Measurements from ENCODE around the gene TLE4. TPM values are rescaled to one million over a fixed set of nuclear protein-coding genes. Genes with fewer than 3 reads are reported as not detected.

Gene TLE4
- total RNA-seq, 3 donors from 2014 or later, result 13.4 to 18.9 (median 14.1) TPM

DNA sequence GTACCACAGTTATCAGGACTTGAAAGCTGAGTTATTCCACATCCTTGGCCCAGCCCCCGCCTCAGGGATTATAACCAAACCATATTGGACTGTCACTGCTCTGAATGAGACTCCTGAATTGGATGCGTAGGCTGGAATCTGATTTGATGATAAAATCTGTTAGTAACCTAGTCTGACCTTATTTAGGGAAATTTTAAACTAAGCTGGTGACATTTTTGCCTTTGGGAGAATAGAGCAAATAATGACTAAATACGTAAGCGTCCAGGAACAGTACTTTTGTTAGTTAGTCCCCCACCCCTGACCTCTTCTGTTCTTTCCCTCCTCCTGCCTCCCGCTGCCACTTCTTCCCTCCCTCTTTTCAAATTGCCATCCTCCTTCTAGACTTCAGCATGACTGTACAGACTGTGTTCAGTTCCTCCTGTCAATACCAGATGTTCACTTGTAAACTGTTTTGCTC, 92.6 kb downstream of the TLE4 start:
- Mint-ChIP-seq H3K4me1 (ENCODE audit: low read depth) (peaks cover 37% of the 10 kb centered on the region), H3K27me3 (ENCODE audit: low read depth) (no peaks in the 10 kb centered on the region)

DNA sequence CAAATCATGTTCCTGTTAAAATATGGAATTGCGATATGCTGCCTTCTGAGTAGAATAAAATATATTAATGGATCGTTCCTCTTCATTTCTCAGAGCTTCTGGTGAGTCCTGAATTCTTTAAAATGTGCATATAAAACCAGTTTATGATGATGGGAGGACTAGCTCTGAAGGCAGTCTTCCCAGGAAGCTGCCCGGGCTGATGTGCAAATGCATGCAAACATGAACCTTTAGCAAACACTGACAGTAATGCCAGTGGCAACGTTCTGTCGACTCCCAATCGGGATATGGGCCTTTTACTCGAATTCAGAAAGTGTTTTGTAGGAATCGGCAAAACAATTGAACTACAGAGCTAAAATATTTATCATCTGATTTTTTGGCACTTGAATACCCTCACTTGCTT, 93.6 kb downstream of the TLE4 start:
- no peak for DNase-seq
- no peak for ATAC-seq
- Mint-ChIP-seq H3K36me3 (ENCODE audit: insufficient read depth) (peaks cover 17% of the 10 kb centered on the region), H3K4me1 (ENCODE audit: low read depth) (peaks cover 40% of the 10 kb centered on the region), H3K9me3 (no peaks in the 10 kb centered on the region), H3K4me3 (no peak overlapping the region), H3K27me3 (ENCODE audit: low read depth) (no peaks in the 10 kb centered on the region)

More for the DNA sequence above, 92.6 kb downstream of the TLE4 start:
- Mint-ChIP-seq H3K36me3 (ENCODE audit: insufficient read depth) (peaks cover 14% of the 10 kb centered on the region), H3K9me3 (no peaks in the 10 kb centered on the region), H3K4me3 (no peak overlapping the region)
- no peak for ATAC-seq
- no peak for DNase-seq

DNA sequence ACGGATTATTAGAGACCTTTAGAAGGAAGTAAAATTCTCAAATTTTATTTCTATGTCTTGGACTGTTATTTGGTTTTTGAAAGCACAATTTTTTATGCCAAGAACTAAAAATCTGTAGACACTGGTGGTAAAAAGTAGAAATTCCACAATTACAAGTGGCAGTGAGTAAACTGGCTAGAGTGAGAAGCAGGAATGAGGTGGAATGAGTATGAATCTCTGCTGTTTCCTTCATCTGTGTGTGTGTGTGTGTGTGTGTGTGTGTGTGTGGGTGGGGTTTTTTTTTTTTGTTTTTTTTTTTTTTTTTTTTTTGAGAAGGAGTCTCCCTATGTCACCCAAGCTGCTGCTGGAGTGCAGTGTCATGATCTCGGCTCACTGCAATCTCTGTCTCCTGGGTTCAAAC, 94.2 kb downstream of the TLE4 start:
- no peak for ATAC-seq
- H3K4me1 Mint-ChIP-seq (ENCODE audit: low read depth), result peaks cover 40% of the 10 kb centered on the region
- DNase-seq, result no peak
- no peaks in the 10 kb centered on the region for H3K9me3 Mint-ChIP-seq
- no peaks in the 10 kb centered on the region for H3K27me3 Mint-ChIP-seq (ENCODE audit: low read depth)
- H3K4me3 Mint-ChIP-seq, result no peak overlapping the region
- peaks cover 23% of the 10 kb centered on the region for H3K36me3 Mint-ChIP-seq (ENCODE audit: insufficient read depth)

DNA sequence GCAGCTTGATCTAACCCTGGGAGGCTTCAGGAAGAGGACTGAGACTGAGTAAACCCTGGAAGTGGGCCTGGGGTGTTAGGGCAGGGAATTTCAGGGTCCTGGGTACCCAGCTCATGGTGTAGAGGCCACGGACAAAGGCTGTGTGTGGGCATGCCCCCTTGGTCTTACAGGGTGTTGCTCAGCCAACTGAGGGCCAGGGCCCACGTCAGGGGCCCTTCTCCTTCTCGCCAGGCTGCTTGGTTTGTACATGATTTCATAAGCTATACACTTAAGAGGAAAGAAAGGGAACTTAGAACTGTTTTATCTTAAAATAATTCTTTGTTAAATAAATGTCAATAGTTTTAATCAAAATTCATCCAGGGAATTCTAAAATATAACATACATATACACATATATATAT, 95.4 kb downstream of the TLE4 start:
- no peak for ATAC-seq
- H3K4me1 Mint-ChIP-seq (ENCODE audit: low read depth), result peaks cover 39% of the 10 kb centered on the region

DNA sequence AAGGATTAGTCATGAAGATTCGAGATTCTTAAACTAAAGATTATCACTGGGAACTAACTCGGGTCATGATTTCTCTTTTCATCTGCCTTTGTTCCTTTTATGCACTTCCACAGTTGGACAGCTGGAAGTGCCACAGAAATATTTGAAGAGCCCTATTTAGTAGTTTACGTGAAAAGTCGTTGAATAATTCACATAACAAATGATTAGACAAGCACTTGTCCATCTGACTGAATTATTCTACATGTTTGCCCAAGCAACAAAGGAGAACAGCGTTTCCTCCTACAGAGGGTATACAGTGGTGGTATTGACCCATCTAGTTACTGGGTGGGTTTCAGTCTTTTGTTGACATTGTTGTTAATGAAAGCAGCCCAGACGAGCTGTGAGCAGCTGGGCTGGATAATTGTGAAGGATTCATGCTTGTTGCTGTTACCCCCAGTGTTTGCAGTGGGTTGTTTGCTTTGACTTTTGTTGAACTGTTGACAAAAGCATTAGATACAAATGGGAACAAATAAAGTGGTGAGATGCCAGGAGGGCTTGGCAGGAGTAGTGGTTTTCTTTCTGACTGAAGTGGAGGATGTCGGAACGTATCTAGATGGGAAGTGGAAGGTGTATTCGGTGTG, 96.2 kb downstream of the TLE4 start:
- DNase-seq, result no peak
- ATAC-seq, result no peak
- H3K9me3 Mint-ChIP-seq, result no peaks in the 10 kb centered on the region
- H3K27me3 Mint-ChIP-seq (ENCODE audit: low read depth), result no peaks in the 10 kb centered on the region
- peaks cover 37% of the 10 kb centered on the region for H3K4me1 Mint-ChIP-seq (ENCODE audit: low read depth)
- peaks cover 29% of the 10 kb centered on the region for H3K36me3 Mint-ChIP-seq (ENCODE audit: insufficient read depth)
- no peak overlapping the region for H3K4me3 Mint-ChIP-seq

More for the DNA sequence above, 95.4 kb downstream of the TLE4 start:
- peaks cover 25% of the 10 kb centered on the region for H3K36me3 Mint-ChIP-seq (ENCODE audit: insufficient read depth)
- H3K27me3 Mint-ChIP-seq (ENCODE audit: low read depth), result no peaks in the 10 kb centered on the region
- no peak overlapping the region for H3K4me3 Mint-ChIP-seq
- no peaks in the 10 kb centered on the region for H3K9me3 Mint-ChIP-seq
- DNase-seq, result no peak

DNA sequence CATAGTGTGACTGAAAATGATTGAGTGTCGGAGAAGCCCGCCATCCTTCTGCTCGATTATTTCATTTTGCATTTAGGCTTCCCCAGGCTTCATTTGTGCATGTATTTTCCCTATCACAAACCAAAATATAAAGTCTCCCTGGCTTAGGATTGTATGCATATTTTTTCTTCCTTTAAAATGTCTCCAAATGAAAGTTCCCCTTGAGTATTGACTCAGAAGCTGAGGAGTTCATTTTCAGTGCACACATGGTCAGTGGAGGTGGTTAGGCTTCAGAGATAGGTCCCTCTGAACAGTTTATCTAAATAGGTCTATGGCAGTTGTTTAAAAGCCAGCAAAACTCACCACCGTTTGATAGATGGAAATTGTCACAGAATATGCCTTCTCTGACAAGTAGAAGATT, 97.2 kb downstream of the TLE4 start:
- no peak overlapping the region for H3K4me3 Mint-ChIP-seq
- no peak for ATAC-seq

DNA sequence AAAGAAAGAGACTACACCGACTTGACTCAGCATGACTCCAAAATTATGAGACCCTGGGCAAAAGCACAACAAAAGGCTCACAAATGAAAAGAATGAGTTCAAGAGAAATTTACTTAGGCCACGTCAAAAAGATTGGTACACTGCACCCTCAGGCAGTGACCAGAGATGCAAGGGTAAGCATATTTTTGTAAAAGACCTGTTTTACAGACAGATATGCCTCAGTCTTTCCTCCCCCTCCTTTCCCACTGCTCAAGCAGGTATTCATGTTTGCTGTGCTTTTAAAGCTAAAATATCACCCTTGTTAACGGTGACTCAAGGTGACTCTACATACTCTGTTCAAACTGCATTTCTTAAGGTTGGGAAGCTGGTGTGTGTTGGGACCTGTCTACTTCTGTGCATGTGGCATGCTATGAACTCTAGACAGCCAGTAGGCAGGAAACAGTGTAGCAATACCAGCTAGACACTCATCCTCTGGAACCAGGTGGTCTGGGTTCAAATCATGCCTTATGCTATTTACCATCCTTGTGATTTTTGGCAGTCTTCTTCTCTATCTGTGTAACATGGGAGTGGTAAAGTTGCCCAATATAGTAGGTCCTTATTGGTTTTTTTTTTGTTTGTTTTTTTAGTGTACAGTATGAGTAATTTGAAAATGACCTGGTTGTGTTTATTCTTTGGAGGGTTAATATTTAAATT, 98.7 kb downstream of the TLE4 start:
- DNase-seq (no peak), ATAC-seq (no peak)
- Mint-ChIP-seq H3K27me3 (ENCODE audit: low read depth) (no peaks in the 10 kb centered on the region), H3K4me3 (no peak overlapping the region), H3K4me1 (ENCODE audit: low read depth) (peaks cover 37% of the 10 kb centered on the region), H3K9me3 (no peaks in the 10 kb centered on the region), H3K36me3 (ENCODE audit: insufficient read depth) (peaks cover 28% of the 10 kb centered on the region)

More for the DNA sequence above, 97.2 kb downstream of the TLE4 start:
- no peaks in the 10 kb centered on the region for H3K9me3 Mint-ChIP-seq
- H3K4me1 Mint-ChIP-seq (ENCODE audit: low read depth), result peaks cover 37% of the 10 kb centered on the region
- H3K27me3 Mint-ChIP-seq (ENCODE audit: low read depth), result no peaks in the 10 kb centered on the region
- peaks cover 30% of the 10 kb centered on the region for H3K36me3 Mint-ChIP-seq (ENCODE audit: insufficient read depth)
- DNase-seq, result no peak

DNA sequence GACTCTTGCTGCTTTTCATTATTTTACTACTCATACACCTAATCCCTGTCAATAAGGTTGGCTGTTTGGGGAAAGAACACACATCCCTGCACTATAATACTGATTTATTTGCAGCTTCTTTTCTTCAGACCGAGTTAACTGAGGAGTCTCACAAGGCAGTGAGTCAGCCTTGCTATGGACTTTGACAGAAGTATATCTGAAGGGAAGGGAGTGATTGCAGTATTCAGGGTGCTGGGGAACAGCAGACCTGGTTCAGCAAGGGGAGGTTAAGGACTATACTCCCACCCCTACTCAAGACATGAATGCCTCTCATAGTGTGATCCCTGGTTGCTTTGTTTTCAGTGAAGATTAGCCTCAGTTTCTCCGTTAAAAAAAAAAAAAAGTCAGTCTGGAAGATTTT, 99.8 kb downstream of the TLE4 start:
- Mint-ChIP-seq H3K36me3 (ENCODE audit: insufficient read depth) (peaks cover 27% of the 10 kb centered on the region), H3K27me3 (ENCODE audit: low read depth) (no peaks in the 10 kb centered on the region), H3K4me1 (ENCODE audit: low read depth) (peaks cover 35% of the 10 kb centered on the region), H3K9me3 (no peaks in the 10 kb centered on the region), H3K4me3 (no peak overlapping the region)
- DNase-seq (no peak), ATAC-seq (no peak)

DNA sequence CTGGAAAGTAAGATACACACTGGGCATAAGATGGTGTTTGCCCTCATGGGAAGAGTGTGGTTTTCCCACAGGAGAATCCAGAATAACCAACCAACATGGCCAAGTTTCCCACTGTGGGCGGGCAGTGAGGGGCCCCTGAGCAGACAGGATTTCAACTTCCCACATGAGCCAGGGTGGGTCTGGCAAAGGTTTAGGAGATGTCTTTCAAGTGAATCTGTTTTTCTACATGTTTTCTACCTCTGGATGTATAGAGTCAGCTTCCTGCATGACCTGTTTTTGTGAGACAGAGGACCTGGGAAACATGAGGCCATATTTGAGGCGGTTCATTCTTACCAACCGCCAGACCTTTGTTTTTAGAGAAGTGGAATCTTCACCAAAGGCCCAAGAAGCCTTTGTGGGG, 100.5 kb downstream of the TLE4 start:
- Mint-ChIP-seq H3K4me3 (no peak overlapping the region), H3K27me3 (ENCODE audit: low read depth) (no peaks in the 10 kb centered on the region), H3K4me1 (ENCODE audit: low read depth) (peaks cover 35% of the 10 kb centered on the region), H3K36me3 (ENCODE audit: insufficient read depth) (peaks cover 30% of the 10 kb centered on the region), H3K9me3 (no peaks in the 10 kb centered on the region)
- DNase-seq (no peak), ATAC-seq (no peak)

DNA sequence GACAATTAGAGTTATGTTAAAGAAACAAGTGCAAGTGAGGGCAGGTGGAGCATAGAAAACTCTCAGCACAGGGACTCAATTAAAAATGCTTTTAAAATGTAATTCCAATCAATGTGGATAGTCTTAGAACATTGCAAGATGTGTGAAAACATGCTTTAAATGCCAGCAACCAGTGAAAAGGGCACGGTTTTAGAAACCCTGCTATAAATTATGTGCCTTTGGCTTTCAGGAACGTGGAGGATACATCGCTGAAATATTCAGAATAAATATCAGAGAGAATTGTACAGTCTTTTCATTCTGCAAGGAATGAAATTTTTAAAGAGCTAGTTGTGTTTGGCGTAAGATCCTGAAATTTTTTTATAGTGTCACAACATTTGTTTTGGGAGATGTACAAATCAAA, 101.1 kb downstream of the TLE4 start:
- peaks cover 35% of the 10 kb centered on the region for H3K4me1 Mint-ChIP-seq (ENCODE audit: low read depth)
- H3K9me3 Mint-ChIP-seq, result no peaks in the 10 kb centered on the region
- no peak for ATAC-seq
- no peak overlapping the region for H3K4me3 Mint-ChIP-seq
- no peaks in the 10 kb centered on the region for H3K27me3 Mint-ChIP-seq (ENCODE audit: low read depth)
- H3K36me3 Mint-ChIP-seq (ENCODE audit: insufficient read depth), result peaks cover 31% of the 10 kb centered on the region
- no peak for DNase-seq

DNA sequence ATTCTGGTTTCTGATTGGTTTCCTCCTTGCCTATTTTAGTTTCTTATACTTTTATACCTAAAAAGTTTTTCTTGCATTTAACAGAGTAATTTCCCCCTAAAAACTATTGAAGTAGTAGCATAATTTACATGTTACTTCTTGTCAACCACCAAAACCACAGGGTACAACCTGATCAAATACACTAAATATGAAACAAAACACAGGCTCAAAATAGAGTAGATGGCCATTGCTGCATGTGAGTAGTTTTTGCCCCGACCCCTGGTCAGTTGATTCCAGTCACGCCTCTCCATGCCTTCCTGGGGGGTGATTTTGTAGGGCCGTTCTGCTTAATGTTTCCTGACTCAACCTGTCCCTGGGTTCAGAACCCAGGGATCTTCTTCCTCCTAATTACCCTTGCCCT, 101.8 kb downstream of the TLE4 start:
- peaks cover 31% of the 10 kb centered on the region for H3K36me3 Mint-ChIP-seq (ENCODE audit: insufficient read depth)
- no peaks in the 10 kb centered on the region for H3K27me3 Mint-ChIP-seq (ENCODE audit: low read depth)
- peaks cover 35% of the 10 kb centered on the region for H3K4me1 Mint-ChIP-seq (ENCODE audit: low read depth)
- ATAC-seq, result no peak
- DNase-seq, result no peak
- H3K9me3 Mint-ChIP-seq, result no peaks in the 10 kb centered on the region
- H3K4me3 Mint-ChIP-seq, result no peak overlapping the region

DNA sequence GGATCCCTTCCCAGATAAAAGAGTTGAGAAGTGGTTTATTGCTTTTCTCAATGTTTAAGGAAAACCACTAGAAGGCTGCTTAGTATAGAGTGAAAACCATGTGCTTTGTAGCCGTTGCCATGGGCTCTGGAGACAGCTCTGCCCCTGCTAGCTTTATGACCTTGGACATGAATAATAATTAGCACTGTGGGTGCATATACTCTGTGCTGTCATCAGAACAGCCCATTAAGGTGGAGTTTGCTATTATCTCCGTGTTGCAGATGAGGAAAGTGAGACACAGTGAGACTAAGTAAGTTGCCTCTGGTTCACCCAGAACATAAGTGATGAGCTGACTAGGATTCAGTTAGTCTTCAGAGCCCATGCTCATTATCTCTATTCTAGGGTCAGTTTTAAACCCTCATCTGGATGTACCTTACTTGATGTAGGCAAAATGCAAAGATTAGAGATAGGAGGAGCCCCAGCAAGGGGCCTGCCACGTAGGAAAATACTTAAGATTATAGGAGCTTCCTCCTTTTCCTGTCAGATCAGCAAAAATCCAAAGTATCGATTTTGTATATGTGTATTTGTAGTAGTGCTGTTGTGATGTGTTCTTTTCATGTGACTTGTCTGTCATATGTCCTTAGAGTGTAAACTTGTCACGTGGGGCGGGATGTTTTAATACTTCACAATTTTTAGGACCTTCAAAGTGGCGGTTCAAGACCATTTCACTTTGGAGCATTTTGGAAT, 102.5 kb downstream of the TLE4 start:
- Mint-ChIP-seq H3K4me1 (ENCODE audit: low read depth) (peaks cover 31% of the 10 kb centered on the region), H3K27me3 (ENCODE audit: low read depth) (no peaks in the 10 kb centered on the region), H3K9me3 (no peaks in the 10 kb centered on the region), H3K4me3 (no peak overlapping the region), H3K36me3 (ENCODE audit: insufficient read depth) (peaks cover 32% of the 10 kb centered on the region)
- ATAC-seq (no peak), DNase-seq (no peak)

DNA sequence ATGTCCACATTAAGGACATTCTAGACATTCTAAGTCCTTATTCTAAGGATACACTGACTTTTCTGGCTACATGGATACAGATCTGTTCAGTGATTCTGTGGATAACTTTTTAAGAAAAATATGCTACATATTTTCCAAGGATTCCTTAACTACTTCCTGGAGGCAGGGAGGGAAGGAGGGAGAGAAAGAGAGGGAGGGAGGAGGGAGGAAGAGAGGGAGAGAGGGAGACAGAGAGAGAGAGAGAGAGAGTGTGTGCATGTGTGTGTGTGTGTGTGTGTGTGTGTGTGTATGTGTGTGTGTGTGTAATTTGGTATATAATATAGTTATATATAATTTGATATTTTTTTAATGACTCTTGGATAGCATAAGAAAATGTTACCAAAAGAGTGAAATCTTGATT, 109.8 kb downstream of the TLE4 start:
- peaks cover 26% of the 10 kb centered on the region for H3K4me1 Mint-ChIP-seq (ENCODE audit: low read depth)
- no peaks in the 10 kb centered on the region for H3K9me3 Mint-ChIP-seq
- H3K27me3 Mint-ChIP-seq (ENCODE audit: low read depth), result no peaks in the 10 kb centered on the region
- peaks cover 12% of the 10 kb centered on the region for H3K36me3 Mint-ChIP-seq (ENCODE audit: insufficient read depth)
- ATAC-seq (no peak), DNase-seq (no peak)
- no peak overlapping the region for H3K4me3 Mint-ChIP-seq

DNA sequence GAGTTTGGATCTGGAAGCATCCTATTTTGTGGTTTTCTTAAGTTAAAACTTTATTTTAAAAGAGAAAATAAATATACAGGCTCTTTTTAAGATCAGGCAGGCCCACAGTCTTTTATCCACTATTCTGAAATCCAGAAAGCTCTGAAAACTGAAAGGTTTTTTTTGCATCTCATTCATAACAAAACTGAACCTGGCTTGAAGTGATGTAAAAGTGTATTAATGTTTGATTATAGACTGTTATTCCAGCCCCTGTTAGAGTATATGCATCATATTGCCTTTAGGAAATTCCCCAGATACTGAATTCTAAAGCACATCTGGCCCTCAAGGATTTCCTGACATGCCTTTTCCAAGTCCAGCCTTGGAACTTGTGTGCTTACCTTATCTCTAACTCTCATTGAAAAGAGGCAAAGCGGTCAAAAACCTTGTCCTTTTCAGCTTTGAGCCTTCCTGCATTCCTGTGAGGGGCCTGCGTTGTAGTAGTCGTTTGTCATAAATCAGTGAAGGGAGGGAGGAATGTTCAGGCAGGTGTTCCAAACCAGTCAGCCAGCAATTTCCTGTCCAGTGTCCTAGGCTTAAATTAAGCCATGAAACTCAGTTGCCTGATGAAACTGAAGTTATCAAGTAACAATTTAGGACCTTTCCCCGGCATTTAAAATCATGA, 110.4 kb downstream of the TLE4 start:
- H3K4me1 Mint-ChIP-seq (ENCODE audit: low read depth), result peaks cover 32% of the 10 kb centered on the region

More for the DNA sequence above, 110.4 kb downstream of the TLE4 start:
- DNase-seq (no peak), ATAC-seq (no peak)
- Mint-ChIP-seq H3K9me3 (no peaks in the 10 kb centered on the region), H3K4me3 (no peak overlapping the region), H3K27me3 (ENCODE audit: low read depth) (no peaks in the 10 kb centered on the region), H3K36me3 (ENCODE audit: insufficient read depth) (peaks cover 11% of the 10 kb centered on the region)
